Vagina (tissue), 2 donors: ENCODE data around the gene ANKRD37.

Experiments used
- CTCF ChIP-seq, 3 experiments: fragments of 450-650 bp in 2 of 3; fragments of 200-600 bp in 1 of 3; sonication (generic) in 1 of 3; IDR thresholded peaks; one replicate each; pipeline ENCODE4 v1.5.1; 2017 to 2019; ENCODE audit warnings: antibody characterized with exemption in 3 of 3, mild to moderate bottlenecking in 2 of 3, moderate library complexity in 2 of 3
- POLR2A ChIP-seq, 2 donors: fragments of 450-650 bp; IDR thresholded peaks; one replicate each; pipeline ENCODE4 v1.6.1; 2017; ENCODE audit warnings: antibody characterized with exemption in 2 of 2, mild to moderate bottlenecking in 2 of 2, moderate library complexity in 2 of 2

GRCh38 chr4:185405296-185405999 lies 8.8 kb downstream of the ANKRD37 start:
- TF ChIP-seq POLR2A (IDR thresholded peaks at IDR 0.05) (no peak), CTCF (IDR thresholded peaks at IDR 0.05) (no peak)
